Stimulated activated memory B cell treated with anti-CD40 and anti-IgM and Interleukin-4, amounts not matched to agents 10 μg/mL and 1 μg/mL and 100 μg/mL, for 72 hours (primary cell): ENCODE data around the gene EN2.

Experiments
- ATAC-seq: fragments of 150-1000 bp; cut with Tn5 transposase; 2 replicates; pipeline ENCODE4 v1.10.0; 2021
- H3K27ac Mint-ChIP-seq: one replicate; pipeline ENCODE4 v1.8.0; 2022; ENCODE audit warnings: mild to moderate bottlenecking, mixed read lengths
- H3K27me3 Mint-ChIP-seq: one replicate; pipeline ENCODE4 v1.8.0; 2022; ENCODE audit warnings: mixed read lengths
- H3K36me3 Mint-ChIP-seq: one replicate; pipeline ENCODE4 v1.8.0; 2022; ENCODE audit warnings: mixed read lengths
- H3K4me1 Mint-ChIP-seq: one replicate; pipeline ENCODE4 v1.8.0; 2022; ENCODE audit warnings: mixed read lengths
- H3K4me3 Mint-ChIP-seq: one replicate; pipeline ENCODE4 v1.8.0; 2022; ENCODE audit warnings: mild to moderate bottlenecking, moderate library complexity, mixed read lengths
- H3K9me3 Mint-ChIP-seq: one replicate; pipeline ENCODE4 v1.8.0; 2022; ENCODE audit warnings: mixed read lengths

EN2 gene

DNA sequence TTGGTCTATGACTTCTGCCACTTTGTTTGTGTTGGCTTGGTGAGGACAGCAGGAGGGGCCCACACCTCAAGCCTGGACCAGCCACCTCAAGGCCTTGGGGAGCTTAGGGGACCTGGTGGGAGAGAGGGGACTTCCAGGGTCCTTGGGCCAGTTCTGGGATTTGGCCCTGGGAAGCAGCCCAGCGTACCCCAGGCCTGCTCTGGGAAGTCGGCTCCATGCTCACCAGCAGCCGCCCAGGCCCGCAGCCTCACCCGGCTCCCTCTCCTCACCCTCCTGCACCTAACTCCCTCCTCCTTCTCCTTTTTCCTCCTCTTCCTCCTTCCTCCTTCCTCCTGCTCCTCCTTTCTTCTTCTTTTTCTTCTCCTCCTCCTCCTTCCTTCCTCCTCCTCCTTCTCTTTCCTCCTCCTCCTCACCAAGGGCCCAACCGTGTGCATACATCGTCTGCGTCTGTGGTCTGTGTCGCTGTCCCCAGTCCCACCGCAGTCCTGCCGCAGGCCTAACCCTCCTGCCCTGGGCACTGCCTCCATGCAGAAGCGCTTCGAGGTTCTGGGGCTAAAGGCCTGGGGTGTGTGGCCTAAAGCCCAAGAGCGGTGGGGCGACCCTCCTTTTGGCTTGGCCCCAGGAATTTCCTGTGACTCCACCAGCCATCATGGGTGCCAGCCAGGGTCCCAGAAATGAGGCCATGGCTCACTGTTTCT is 5.3 kb downstream of the EN2 start:
- no peak overlapping the region for H3K27ac Mint-ChIP-seq
- H3K4me3 Mint-ChIP-seq, result no peak overlapping the region
- no peaks in the 10 kb centered on the region for H3K36me3 Mint-ChIP-seq
- H3K4me1 Mint-ChIP-seq, result peaks cover 31% of the 10 kb centered on the region
- ATAC-seq, result no peak
- peaks cover 93% of the 10 kb centered on the region for H3K27me3 Mint-ChIP-seq
- H3K9me3 Mint-ChIP-seq, result no peaks in the 10 kb centered on the region

GRCh38 chr7:155464183-155464582 is 6.3 kb downstream of the EN2 start:
- no peak overlapping the region for H3K27ac Mint-ChIP-seq
- no peak overlapping the region for H3K4me3 Mint-ChIP-seq
- H3K36me3 Mint-ChIP-seq, result no peaks in the 10 kb centered on the region
- H3K27me3 Mint-ChIP-seq, result peaks cover 99% of the 10 kb centered on the region
- no peaks in the 10 kb centered on the region for H3K9me3 Mint-ChIP-seq
- no peak for ATAC-seq
- peaks cover 30% of the 10 kb centered on the region for H3K4me1 Mint-ChIP-seq

GRCh38 chr7:155464948-155465739 is 7.2 kb downstream of the EN2 start:
- peaks cover 23% of the 10 kb centered on the region for H3K4me1 Mint-ChIP-seq
- no peaks in the 10 kb centered on the region for H3K36me3 Mint-ChIP-seq
- H3K4me3 Mint-ChIP-seq, result no peak overlapping the region
- ATAC-seq, result no peak
- H3K9me3 Mint-ChIP-seq, result no peaks in the 10 kb centered on the region
- H3K27ac Mint-ChIP-seq, result no peak overlapping the region
- H3K27me3 Mint-ChIP-seq, result peaks cover 99% of the 10 kb centered on the region

DNA sequence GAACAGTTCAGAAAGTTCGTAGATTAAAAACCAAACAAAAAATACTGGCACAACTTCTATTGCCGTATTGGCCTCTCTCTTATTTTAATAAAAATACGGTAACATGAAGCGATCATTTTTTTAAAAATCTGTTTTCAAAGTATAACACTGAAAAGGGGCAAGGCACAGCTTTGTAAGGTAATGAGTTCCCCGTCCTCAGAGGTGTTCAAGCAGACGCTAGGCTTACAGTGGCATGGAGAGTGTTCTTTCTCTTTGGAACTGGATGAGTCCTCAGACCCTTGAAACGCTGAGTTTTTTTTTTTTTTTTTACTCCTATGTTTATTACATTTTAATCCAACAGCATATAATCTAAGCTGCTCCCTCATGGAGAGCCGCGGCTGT is 7.8 kb downstream of the EN2 start:
- no peak for ATAC-seq
- no peak overlapping the region for H3K27ac Mint-ChIP-seq
- no peaks in the 10 kb centered on the region for H3K36me3 Mint-ChIP-seq
- H3K27me3 Mint-ChIP-seq, result peaks cover 100% of the 10 kb centered on the region
- no peaks in the 10 kb centered on the region for H3K9me3 Mint-ChIP-seq
- peaks cover 27% of the 10 kb centered on the region for H3K4me1 Mint-ChIP-seq
- no peak overlapping the region for H3K4me3 Mint-ChIP-seq

DNA sequence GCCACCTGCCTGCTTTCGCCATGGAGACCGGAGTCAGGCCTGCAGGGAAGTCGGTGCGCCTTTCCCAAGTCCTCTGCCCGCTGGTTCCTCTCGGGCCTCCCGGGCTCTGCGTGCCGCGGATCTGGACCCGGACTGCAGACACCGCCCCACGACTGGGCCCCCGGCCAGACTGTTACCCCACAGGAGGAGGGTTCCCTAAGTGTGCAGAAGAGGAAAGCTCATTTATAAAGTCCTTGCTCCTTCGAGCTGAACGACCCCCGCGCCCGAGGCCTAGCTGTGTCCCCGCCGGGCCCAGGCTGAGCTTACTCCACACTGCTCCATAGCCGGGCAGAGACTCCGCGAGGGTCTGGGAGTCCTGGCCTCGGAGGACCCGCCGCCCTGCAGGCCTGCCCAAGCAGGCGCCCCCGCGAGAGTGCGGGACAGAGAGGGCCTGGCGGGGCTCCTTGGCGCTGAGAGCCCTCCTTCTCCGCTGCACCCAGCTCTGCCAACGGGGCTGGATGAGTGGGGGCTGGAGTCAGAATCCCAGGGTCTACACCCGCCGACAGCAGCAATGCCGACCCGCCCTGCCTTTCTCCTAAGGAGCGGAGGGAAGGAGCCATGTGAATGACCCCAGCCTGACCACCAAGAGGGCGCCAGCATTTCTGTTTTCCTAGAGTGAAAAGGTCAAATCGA is 8.3 kb downstream of the EN2 start:
- Mint-ChIP-seq H3K9me3 (no peaks in the 10 kb centered on the region), H3K36me3 (no peaks in the 10 kb centered on the region), H3K4me3 (peak overlapping the region; percentile 27), H3K27ac (no peak overlapping the region), H3K4me1 (peaks cover 33% of the 10 kb centered on the region), H3K27me3 (peaks cover 100% of the 10 kb centered on the region)
- no peak for ATAC-seq

DNA sequence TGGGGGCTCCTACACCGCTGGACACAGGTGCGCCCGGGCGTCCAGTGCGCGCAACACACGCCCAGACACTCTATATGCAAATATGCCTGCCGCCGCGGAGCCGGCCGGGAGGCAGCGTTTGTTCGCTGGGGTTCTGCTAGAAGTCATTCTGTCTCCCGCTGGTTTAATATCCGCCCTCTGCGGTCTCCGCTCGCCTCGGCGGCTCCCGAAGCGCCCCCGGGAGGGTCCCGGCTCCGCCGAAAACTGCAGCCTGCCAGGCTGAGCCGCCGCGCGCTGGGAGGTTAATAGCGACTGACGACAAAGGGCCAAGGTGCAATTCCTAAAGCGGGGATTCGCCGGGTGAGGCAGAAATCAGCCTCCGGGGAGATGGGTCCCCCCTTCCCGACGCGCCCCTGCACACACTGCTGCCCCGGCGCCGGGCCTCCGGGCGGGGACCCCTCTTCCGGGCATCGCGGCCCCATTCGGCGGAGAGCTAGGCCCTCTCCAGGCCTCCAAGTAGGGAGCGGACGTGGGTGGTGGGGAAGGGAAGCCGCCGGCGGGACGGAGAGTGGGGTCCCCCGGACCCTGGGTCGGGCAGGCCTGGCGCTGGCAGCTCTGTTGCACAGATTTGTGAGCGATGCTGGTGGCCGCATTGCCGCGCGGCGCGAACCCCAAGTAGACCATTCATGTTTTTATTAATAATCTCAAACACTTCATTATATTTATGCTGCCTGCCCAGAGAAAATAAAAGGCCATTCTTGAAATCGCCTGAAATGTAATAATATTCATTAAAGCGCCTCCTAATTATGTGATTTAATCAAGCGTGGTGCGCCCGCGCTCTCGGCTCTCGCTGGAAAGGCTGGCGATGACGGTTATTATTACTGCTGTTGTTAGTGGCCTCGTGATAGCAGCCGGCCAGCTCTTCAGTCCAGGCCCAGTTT is 9.1 kb downstream of the EN2 start:
- no peak for ATAC-seq
- H3K9me3 Mint-ChIP-seq, result no peaks in the 10 kb centered on the region
- H3K4me3 Mint-ChIP-seq, result peak overlapping the region; percentile 27

DNA sequence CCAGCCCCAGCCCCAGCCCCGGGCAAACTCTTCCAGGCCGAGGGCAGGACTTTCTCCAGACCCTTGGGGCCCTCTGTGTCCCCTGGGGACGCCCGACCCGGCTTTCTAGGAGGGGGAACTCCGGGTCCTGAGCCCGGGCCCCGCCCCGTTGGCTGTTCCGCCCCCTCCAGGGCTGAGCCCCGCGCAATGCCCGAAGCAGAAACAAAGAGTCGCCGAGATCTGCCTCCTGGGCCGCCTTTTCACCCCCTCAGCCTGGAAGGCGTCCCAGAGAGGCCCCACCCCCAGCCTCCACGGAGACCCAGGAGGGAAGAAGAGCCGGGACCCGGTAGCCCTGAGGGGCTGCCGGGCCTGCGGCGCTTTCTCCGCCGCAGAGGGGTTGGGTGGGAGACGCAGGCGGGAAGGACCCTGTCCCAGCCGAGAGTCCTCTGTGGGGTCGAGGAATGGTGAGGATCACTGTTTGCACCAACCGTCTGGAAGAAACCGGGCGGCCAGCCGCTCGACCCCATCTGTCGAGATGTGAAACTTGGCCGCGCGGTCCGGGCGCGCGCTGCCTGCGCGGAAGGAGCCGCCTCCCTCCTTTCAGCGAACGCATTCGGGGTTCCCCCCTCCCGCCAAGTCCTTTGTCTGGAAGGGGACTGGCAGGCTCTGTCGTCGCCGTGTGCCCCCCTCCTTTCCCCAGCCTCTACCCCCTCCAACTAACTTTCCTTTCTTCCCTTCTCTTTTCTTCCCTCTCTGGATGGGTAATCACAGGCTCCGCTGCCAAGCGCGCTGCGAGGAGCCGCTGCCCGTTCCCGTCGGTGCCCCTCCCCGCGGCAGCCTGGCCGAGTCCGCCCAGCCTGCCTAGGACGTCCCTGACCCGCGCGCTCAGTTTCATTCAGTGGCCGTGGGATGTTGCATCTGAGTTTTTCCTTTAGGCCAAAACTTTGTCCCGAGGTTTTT is 10.2 kb downstream of the EN2 start:
- H3K9me3 Mint-ChIP-seq, result no peaks in the 10 kb centered on the region
- no peak overlapping the region for H3K27ac Mint-ChIP-seq
- H3K4me1 Mint-ChIP-seq, result peaks cover 41% of the 10 kb centered on the region
- ATAC-seq, result no peak
- no peaks in the 10 kb centered on the region for H3K36me3 Mint-ChIP-seq
- peak overlapping the region; percentile 54 for H3K4me3 Mint-ChIP-seq
- peaks cover 100% of the 10 kb centered on the region for H3K27me3 Mint-ChIP-seq

More for the DNA sequence above, 9.1 kb downstream of the EN2 start:
- peaks cover 35% of the 10 kb centered on the region for H3K4me1 Mint-ChIP-seq
- peaks cover 100% of the 10 kb centered on the region for H3K27me3 Mint-ChIP-seq
- H3K27ac Mint-ChIP-seq, result no peak overlapping the region
- no peaks in the 10 kb centered on the region for H3K36me3 Mint-ChIP-seq

GRCh38 chr7:155468785-155469148 is 10.8 kb downstream of the EN2 start:
- Mint-ChIP-seq H3K36me3 (no peaks in the 10 kb centered on the region), H3K4me3 (peak overlapping the region; percentile 54), H3K9me3 (no peaks in the 10 kb centered on the region), H3K27me3 (peaks cover 100% of the 10 kb centered on the region), H3K27ac (no peak overlapping the region), H3K4me1 (peaks cover 37% of the 10 kb centered on the region)
- ATAC-seq, result no peak

GRCh38 chr7:155469311-155470185 is 11.6 kb downstream of the EN2 start:
- H3K4me1 Mint-ChIP-seq, result peaks cover 30% of the 10 kb centered on the region
- H3K27me3 Mint-ChIP-seq, result peaks cover 100% of the 10 kb centered on the region
- no peaks in the 10 kb centered on the region for H3K9me3 Mint-ChIP-seq
- no peaks in the 10 kb centered on the region for H3K36me3 Mint-ChIP-seq
- no peak overlapping the region for H3K4me3 Mint-ChIP-seq
- no peak for ATAC-seq
- no peak overlapping the region for H3K27ac Mint-ChIP-seq

- Mint-ChIP-seq H3K27ac (no peak overlapping the region), H3K4me3 (no peak overlapping the region), H3K4me1 (peaks cover 30% of the 10 kb centered on the region), H3K36me3 (no peaks in the 10 kb centered on the region), H3K9me3 (peaks cover under 1% of the 10 kb centered on the region), H3K27me3 (peaks cover 100% of the 10 kb centered on the region)
- no peak for ATAC-seq
Observed at GRCh38 chr7:155470186-155470487, 12.2 kb downstream of the EN2 start.

- H3K27ac Mint-ChIP-seq, result no peak overlapping the region
- peaks cover 30% of the 10 kb centered on the region for H3K4me1 Mint-ChIP-seq
- no peak overlapping the region for H3K4me3 Mint-ChIP-seq
- no peaks in the 10 kb centered on the region for H3K36me3 Mint-ChIP-seq
- H3K9me3 Mint-ChIP-seq, result peaks cover 3% of the 10 kb centered on the region
- ATAC-seq, result no peak
- peaks cover 100% of the 10 kb centered on the region for H3K27me3 Mint-ChIP-seq
Observed at GRCh38 chr7:155470686-155471638, 13.0 kb downstream of the EN2 start.

- H3K4me1 Mint-ChIP-seq, result peaks cover 26% of the 10 kb centered on the region
- no peak overlapping the region for H3K4me3 Mint-ChIP-seq
- no peaks in the 10 kb centered on the region for H3K36me3 Mint-ChIP-seq
- no peak for ATAC-seq
- no peak overlapping the region for H3K27ac Mint-ChIP-seq
- peaks cover 3% of the 10 kb centered on the region for H3K9me3 Mint-ChIP-seq
- peaks cover 100% of the 10 kb centered on the region for H3K27me3 Mint-ChIP-seq
Observed at GRCh38 chr7:155471718-155472117, 13.8 kb downstream of the EN2 start.
